ENCODE data around the gene CHL1.

DNA sequence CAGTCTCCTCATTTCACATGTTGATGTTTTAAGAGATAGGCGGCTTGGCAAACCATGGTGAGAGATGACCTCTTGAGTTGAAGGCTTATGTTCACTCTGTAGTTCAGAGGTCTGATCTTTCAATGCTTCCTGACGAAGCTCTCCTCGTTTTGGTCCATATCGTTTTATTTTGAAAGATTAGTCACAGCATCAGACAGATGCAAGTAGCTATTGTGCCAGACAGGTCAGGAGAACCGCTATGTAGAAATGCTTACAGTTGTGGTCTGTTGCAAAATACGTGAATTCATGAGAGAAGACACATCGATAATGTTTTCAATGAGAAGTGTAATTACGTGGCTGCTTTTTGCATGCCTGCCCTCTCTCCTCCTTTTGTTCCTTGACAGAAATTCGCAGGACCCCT lies 47.5 kb downstream of the CHL1 start:
- TF ChIP-seq, protein P1, sequence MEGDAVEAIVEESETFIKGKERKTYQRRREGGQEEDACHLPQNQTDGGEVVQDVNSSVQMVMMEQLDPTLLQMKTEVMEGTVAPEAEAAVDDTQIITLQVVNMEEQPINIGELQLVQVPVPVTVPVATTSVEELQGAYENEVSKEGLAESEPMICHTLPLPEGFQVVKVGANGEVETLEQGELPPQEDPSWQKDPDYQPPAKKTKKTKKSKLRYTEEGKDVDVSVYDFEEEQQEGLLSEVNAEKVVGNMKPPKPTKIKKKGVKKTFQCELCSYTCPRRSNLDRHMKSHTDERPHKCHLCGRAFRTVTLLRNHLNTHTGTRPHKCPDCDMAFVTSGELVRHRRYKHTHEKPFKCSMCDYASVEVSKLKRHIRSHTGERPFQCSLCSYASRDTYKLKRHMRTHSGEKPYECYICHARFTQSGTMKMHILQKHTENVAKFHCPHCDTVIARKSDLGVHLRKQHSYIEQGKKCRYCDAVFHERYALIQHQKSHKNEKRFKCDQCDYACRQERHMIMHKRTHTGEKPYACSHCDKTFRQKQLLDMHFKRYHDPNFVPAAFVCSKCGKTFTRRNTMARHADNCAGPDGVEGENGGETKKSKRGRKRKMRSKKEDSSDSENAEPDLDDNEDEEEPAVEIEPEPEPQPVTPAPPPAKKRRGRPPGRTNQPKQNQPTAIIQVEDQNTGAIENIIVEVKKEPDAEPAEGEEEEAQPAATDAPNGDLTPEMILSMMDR (IDR thresholded peaks at IDR 0.05; ENCODE audit: low read length) = no peak
- no peak for TF ChIP-seq EZH2 (IDR thresholded peaks at IDR 0.05; ENCODE audit: borderline replicate concordance, low read length)
